Activated naive CD8-positive, alpha-beta T cell treated with anti-CD3 and anti-CD28 coated beads, Interleukin-2, amount 50 U/mL, for 24 hours (primary cell): ENCODE data around the gene GAST.
"Not testable (repeated sequence)": the region's sequence is repeated elsewhere in the genome, so short reads cannot be mapped to it uniquely, and the experiment has no call there.

Experiments
- ATAC-seq: fragments of 150-1000 bp; cut with Tn5 transposase; one replicate; pipeline ENCODE4 v1.10.0; 2021
- DNase-seq: peaks from one replicate; pipeline ENCODE4 v3.0.0; 2021
- H3K27ac Mint-ChIP-seq: one replicate; pipeline ENCODE4 v1.8.0; 2021; ENCODE audit warnings: mild to moderate bottlenecking, mixed read lengths
- H3K27me3 Mint-ChIP-seq: one replicate; pipeline ENCODE4 v1.8.0; 2021; ENCODE audit warnings: mixed read lengths
- H3K36me3 Mint-ChIP-seq: one replicate; pipeline ENCODE4 v1.8.0; 2021; ENCODE audit warnings: low read depth, mixed read lengths
- H3K4me1 Mint-ChIP-seq: one replicate; pipeline ENCODE4 v1.8.0; 2021; ENCODE audit warnings: mixed read lengths
- H3K4me3 Mint-ChIP-seq: one replicate; pipeline ENCODE4 v1.8.0; 2021; ENCODE audit warnings: mild to moderate bottlenecking, moderate library complexity, mixed read lengths
- H3K9me3 Mint-ChIP-seq: one replicate; pipeline ENCODE4 v1.8.0; 2021; ENCODE audit warnings: mixed read lengths

Gene GAST

GRCh38 chr17:41678907-41679739, 33.0 kb upstream of the GAST start:
- H3K4me1 Mint-ChIP-seq: peaks cover 42% of the 10 kb centered on the region
- H3K27ac Mint-ChIP-seq: peak overlapping the region; percentile 97
- ATAC-seq (peak; percentile 84), DNase-seq (peak; percentile 54)
- no peaks in the 10 kb centered on the region for H3K9me3 Mint-ChIP-seq
- peak overlapping the region; percentile 82 for H3K4me3 Mint-ChIP-seq
- H3K27me3 Mint-ChIP-seq: no peaks in the 10 kb centered on the region
- H3K36me3 Mint-ChIP-seq: peaks cover 4% of the 10 kb centered on the region

- DNase-seq: no peak
- Mint-ChIP-seq H3K27ac (peak overlapping the region; percentile 97), H3K4me1 (peaks cover 42% of the 10 kb centered on the region), H3K9me3 (no peaks in the 10 kb centered on the region), H3K4me3 (no peak overlapping the region), H3K27me3 (no peaks in the 10 kb centered on the region), H3K36me3 (peaks cover 4% of the 10 kb centered on the region)
- no peak for ATAC-seq
Measured at GRCh38 chr17:41679740-41680425, 32.2 kb upstream of the GAST start.

GRCh38 chr17:41680426-41681040, 31.6 kb upstream of the GAST start:
- Mint-ChIP-seq H3K36me3 (peaks cover 4% of the 10 kb centered on the region), H3K4me3 (no peak overlapping the region), H3K27me3 (no peaks in the 10 kb centered on the region), H3K4me1 (peaks cover 42% of the 10 kb centered on the region), H3K9me3 (no peaks in the 10 kb centered on the region), H3K27ac (no peak overlapping the region)
- ATAC-seq: no peak
- no peak for DNase-seq

- ATAC-seq (no peak), DNase-seq (no peak)
- peaks cover 4% of the 10 kb centered on the region for H3K36me3 Mint-ChIP-seq
- no peak overlapping the region for H3K27ac Mint-ChIP-seq
- H3K4me3 Mint-ChIP-seq: no peak overlapping the region
- H3K4me1 Mint-ChIP-seq: peaks cover 31% of the 10 kb centered on the region
- H3K27me3 Mint-ChIP-seq: no peaks in the 10 kb centered on the region
- H3K9me3 Mint-ChIP-seq: no peaks in the 10 kb centered on the region
Measured at GRCh38 chr17:41681776-41682175, 30.4 kb upstream of the GAST start.

- no peak for DNase-seq
- Mint-ChIP-seq H3K27me3 (no peaks in the 10 kb centered on the region), H3K4me1 (peaks cover 31% of the 10 kb centered on the region), H3K9me3 (no peaks in the 10 kb centered on the region), H3K27ac (no peak overlapping the region), H3K4me3 (no peak overlapping the region), H3K36me3 (peaks cover 4% of the 10 kb centered on the region)
- no peak for ATAC-seq
Measured at GRCh38 chr17:41682631-41683030, 29.5 kb upstream of the GAST start.

GRCh38 chr17:41683441-41684007, 28.6 kb upstream of the GAST start:
- H3K4me1 Mint-ChIP-seq: peaks cover 30% of the 10 kb centered on the region
- no peaks in the 10 kb centered on the region for H3K27me3 Mint-ChIP-seq
- peaks cover under 1% of the 10 kb centered on the region for H3K36me3 Mint-ChIP-seq
- no peak overlapping the region for H3K4me3 Mint-ChIP-seq
- no peak overlapping the region for H3K27ac Mint-ChIP-seq
- DNase-seq: no peak
- ATAC-seq: no peak
- H3K9me3 Mint-ChIP-seq: no peaks in the 10 kb centered on the region

GRCh38 chr17:41684035-41684434, 28.1 kb upstream of the GAST start:
- no peak overlapping the region for H3K27ac Mint-ChIP-seq

GRCh38 chr17:41685753-41686152, 26.4 kb upstream of the GAST start:
- not testable (repeated sequence) for DNase-seq, ATAC-seq, H3K27ac Mint-ChIP-seq, H3K27me3 Mint-ChIP-seq, H3K9me3 Mint-ChIP-seq, H3K4me3 Mint-ChIP-seq
- H3K4me1 Mint-ChIP-seq: peaks cover 23% of the 10 kb centered on the region
- H3K36me3 Mint-ChIP-seq: peaks cover 20% of the 10 kb centered on the region

More at GRCh38 chr17:41684035-41684434, 28.1 kb upstream of the GAST start:
- ATAC-seq (no peak), DNase-seq (no peak)
- Mint-ChIP-seq H3K9me3 (no peaks in the 10 kb centered on the region), H3K36me3 (peaks cover 3% of the 10 kb centered on the region), H3K4me3 (no peak overlapping the region), H3K4me1 (peaks cover 25% of the 10 kb centered on the region), H3K27me3 (no peaks in the 10 kb centered on the region)

GRCh38 chr17:41686281-41686680, 25.9 kb upstream of the GAST start:
- peaks cover 25% of the 10 kb centered on the region for H3K36me3 Mint-ChIP-seq
- H3K4me3 Mint-ChIP-seq: no peak overlapping the region
- no peak overlapping the region for H3K27ac Mint-ChIP-seq
- H3K27me3 Mint-ChIP-seq: no peaks in the 10 kb centered on the region
- DNase-seq: no peak
- no peak for ATAC-seq
- peaks cover 28% of the 10 kb centered on the region for H3K4me1 Mint-ChIP-seq
- no peaks in the 10 kb centered on the region for H3K9me3 Mint-ChIP-seq

- Mint-ChIP-seq H3K36me3 (peaks cover 43% of the 10 kb centered on the region), H3K4me1 (peaks cover 41% of the 10 kb centered on the region), H3K27ac (peak overlapping the region; percentile 94), H3K27me3 (no peaks in the 10 kb centered on the region), H3K9me3 (no peaks in the 10 kb centered on the region), H3K4me3 (peak overlapping the region; percentile 94)
- no peak for ATAC-seq
- peak; percentile 65 for DNase-seq
Measured at GRCh38 chr17:41687828-41688640, 24.1 kb upstream of the GAST start.

- peak; percentile 79 for ATAC-seq
- no peaks in the 10 kb centered on the region for H3K9me3 Mint-ChIP-seq
- H3K4me1 Mint-ChIP-seq: peaks cover 41% of the 10 kb centered on the region
- H3K36me3 Mint-ChIP-seq: peaks cover 49% of the 10 kb centered on the region
- H3K4me3 Mint-ChIP-seq: peak within 1 kb of the TSS; percentile 94
- peak within 1 kb of the TSS; percentile 94 for H3K27ac Mint-ChIP-seq
- no peaks in the 10 kb centered on the region for H3K27me3 Mint-ChIP-seq
- peak; percentile 100 for DNase-seq
Measured at GRCh38 chr17:41688641-41689496, 23.3 kb upstream of the GAST start, which contains the start of gene EIF1. Gene EIF1, plus strand, starts transcription at chr17:41688885. Its CDS starts 154 bp downstream, at chr17:41689039.

GRCh38 chr17:41689497-41690299, 22.4 kb upstream of the GAST start:
- H3K9me3 Mint-ChIP-seq: no peaks in the 10 kb centered on the region
- no peaks in the 10 kb centered on the region for H3K27me3 Mint-ChIP-seq
- ATAC-seq (no peak), DNase-seq (peak; percentile 60)
- H3K4me1 Mint-ChIP-seq: peaks cover 41% of the 10 kb centered on the region
- H3K36me3 Mint-ChIP-seq: peaks cover 53% of the 10 kb centered on the region
- H3K27ac Mint-ChIP-seq: peak overlapping the region; percentile 94
- H3K4me3 Mint-ChIP-seq: peak overlapping the region; percentile 94
